ENCODE results near the gene HSPB7.
"Not testable (repeated sequence)": the region's sequence is repeated elsewhere in the genome, so short reads cannot be mapped to it uniquely, and the experiment has no call there.

HSPB7 gene

DNA sequence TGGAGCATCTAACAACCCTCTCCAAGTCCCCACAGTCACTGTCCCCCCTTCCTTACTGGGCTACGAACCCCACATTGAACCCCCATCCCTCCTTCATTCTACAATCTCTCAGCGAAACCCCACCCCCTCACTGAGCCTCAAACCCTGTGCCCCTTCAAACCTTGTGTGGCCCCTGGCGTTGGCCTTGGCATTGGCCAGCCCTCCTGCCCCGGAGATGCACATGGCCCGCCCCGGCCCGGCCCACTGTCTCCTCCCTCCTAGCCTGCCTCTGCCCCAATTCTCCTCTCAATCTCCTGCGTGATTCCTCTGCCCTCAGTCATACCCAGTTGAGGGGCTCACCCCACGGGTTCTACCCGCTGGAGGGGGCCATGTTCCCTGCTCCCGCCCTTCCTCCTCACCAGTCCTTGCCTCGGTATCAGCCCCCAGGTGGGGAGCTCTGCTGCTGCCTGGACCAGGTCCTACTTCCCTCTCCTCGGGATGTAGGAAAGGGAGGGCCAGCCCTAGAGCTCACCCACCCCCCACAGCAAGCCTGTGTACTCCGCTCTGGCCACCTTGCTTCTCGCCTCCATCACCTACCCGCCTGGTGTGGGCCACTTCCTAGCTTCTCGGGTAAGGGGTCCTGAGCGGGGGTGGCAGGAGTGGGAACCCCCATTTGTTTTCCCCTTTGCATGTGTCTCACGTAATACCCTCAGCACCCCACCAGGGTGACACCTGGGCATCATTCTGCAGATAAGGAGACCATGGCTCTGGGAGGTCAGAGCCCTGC is 10.6 kb upstream of the HSPB7 start:
- CTCF ChIA-PET, result interaction anchor here (0.5 to 0.6 kb wide), 2 partner anchors 14 to 1041 kb away, joined by 3 to 4 read pairs; no protein-coding TSS in a partner anchor
- no peak for DNase-seq (ENCODE audit: low spot score)
- H3K27ac ChIP-seq, result no peak overlapping the region
- TF ChIP-seq, protein P1, sequence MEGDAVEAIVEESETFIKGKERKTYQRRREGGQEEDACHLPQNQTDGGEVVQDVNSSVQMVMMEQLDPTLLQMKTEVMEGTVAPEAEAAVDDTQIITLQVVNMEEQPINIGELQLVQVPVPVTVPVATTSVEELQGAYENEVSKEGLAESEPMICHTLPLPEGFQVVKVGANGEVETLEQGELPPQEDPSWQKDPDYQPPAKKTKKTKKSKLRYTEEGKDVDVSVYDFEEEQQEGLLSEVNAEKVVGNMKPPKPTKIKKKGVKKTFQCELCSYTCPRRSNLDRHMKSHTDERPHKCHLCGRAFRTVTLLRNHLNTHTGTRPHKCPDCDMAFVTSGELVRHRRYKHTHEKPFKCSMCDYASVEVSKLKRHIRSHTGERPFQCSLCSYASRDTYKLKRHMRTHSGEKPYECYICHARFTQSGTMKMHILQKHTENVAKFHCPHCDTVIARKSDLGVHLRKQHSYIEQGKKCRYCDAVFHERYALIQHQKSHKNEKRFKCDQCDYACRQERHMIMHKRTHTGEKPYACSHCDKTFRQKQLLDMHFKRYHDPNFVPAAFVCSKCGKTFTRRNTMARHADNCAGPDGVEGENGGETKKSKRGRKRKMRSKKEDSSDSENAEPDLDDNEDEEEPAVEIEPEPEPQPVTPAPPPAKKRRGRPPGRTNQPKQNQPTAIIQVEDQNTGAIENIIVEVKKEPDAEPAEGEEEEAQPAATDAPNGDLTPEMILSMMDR (conservative IDR thresholded peaks at IDR 0.05; ENCODE audit: low read depth), result no peak
- POLR2A ChIA-PET (ENCODE audit: low non-redundant PET), result no interaction called here

DNA sequence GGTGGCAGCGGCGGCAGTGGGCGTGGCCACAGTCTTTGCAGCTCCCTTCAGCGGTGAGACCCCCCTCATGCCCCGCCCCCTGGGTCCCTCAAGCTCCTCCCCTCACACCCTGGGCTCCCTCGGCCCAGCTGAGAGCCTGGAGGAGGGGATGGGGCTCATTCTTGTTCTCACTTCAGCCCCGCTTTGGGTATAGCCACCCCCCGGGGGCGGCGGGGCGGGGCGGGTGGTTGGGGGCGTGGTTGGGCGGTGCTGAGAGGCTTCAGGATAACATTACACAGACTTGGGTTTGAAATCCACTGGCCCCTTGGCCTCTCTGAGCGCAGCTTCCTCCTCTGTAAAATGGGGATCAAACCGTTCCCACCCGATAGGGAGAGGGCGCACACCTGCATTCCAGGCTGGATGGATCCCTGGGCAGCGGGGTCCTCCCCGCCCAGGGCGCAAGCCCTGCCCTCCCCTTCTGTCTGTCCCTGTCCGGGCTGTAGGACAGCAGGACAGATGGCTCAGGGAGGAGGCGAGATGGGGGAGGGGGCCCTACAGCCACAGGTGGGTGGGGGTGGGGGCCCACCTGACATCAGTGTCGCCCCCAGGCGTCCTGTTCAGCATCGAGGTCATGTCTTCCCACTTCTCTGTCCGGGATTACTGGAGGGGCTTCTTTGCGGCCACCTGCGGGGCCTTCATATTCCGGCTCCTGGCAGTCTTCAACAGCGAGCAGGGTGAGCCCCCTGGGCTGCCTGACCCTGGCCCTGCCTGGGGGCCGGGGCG is 9.1 kb upstream of the HSPB7 start:
- POLR2A ChIA-PET (ENCODE audit: low non-redundant PET), result no interaction called here
- TF ChIP-seq, protein P1 (conservative IDR thresholded peaks at IDR 0.05; ENCODE audit: low read depth), result no peak
- H3K27ac ChIP-seq, result no peak overlapping the region
- CTCF ChIA-PET, result no interaction called here
- no peak for DNase-seq (ENCODE audit: low spot score)

DNA sequence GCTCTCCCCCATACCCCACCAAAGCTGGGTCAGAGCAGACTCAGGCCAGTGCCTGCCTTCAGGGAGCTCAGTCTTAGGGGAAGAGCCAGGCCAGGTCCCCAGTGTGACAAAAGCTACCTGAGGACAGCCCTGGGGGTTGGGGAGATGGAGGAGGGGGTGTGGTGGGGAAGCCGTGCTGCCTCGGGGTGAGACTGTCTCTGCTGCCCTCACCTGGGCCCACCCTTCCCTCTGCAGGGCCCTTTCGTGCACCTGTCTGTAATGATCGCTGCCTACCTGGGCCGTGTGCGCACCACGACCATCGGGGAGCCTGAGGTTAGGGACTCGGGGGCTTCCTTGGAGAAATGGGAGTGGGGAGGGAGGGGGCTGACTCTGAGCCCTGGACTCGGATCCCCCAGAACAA is 8.5 kb upstream of the HSPB7 start:
- POLR2A ChIA-PET (ENCODE audit: low non-redundant PET); H3K27ac ChIP-seq; DNase-seq (ENCODE audit: low spot score); CTCF ChIA-PET: not testable (repeated sequence)

DNA sequence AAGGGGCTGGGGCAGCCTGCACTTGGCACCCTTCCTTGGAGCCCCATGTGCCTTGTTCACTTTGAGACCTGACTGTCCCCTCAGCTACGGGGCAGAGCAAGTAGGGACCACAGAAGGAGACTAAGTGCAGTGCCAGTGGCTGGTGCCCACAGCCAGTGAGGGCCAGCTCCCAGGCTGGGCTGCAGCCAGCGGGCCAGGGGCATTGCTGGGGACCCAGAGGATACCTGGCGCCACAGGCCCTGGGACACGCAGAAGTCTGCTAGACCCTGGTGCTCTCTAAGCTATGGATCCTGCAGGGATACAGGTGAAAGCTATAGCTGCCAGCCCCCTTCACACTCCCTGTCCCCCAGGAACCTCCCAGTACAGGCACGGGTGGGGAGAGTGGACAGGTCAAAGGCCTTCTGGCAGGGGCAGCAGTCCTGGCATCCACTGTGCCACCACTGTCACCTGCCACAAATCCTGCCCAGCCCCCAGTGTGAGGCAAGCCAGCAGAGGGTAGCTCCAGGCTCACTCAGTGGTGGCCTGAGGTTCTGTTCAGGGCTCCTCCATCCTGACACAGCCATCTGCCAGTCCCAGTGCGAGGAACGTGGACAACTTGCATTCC is 5.3 kb upstream of the HSPB7 start:
- TF ChIP-seq, protein P1 (conservative IDR thresholded peaks at IDR 0.05; ENCODE audit: low read depth), result no peak

DNA sequence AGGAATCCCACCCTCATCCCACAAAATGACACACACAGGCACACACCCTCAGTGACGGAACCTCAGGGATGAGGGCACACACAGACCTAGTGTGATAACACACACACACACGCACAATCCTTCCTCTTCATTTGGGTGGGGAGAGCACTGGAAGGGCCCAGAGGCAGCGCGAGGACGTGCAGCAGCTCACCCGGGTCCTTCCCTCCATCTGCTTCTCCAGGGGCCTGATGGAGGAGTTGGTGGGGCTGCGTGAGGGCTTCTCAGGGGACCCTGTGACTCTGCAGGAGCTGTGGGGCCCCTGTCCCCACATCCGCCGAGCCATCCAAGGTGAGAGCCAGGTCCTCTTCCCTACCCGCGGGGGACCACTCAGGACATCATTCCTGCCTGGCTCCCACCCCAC is 4.5 kb upstream of the HSPB7 start:
- ChIA-PET POLR2A (ENCODE audit: low non-redundant PET) (no interaction called here), CTCF (interaction anchor here (0.7 kb wide), 1 partner anchor 34 kb away, joined by 3 read pairs; no protein-coding TSS in a partner anchor)
- TF ChIP-seq, protein P1 (conservative IDR thresholded peaks at IDR 0.05; ENCODE audit: low read depth), result no peak
- DNase-seq (ENCODE audit: low spot score), result no peak
- no peak overlapping the region for H3K27ac ChIP-seq

More for the DNA sequence above, 5.3 kb upstream of the HSPB7 start:
- ChIA-PET POLR2A (ENCODE audit: low non-redundant PET) (no interaction called here), CTCF (interaction anchor here (0.7 kb wide), 1 partner anchor 33 kb away, joined by 3 read pairs; no protein-coding TSS in a partner anchor)
- DNase-seq (ENCODE audit: low spot score), result no peak
- H3K27ac ChIP-seq, result no peak overlapping the region

DNA sequence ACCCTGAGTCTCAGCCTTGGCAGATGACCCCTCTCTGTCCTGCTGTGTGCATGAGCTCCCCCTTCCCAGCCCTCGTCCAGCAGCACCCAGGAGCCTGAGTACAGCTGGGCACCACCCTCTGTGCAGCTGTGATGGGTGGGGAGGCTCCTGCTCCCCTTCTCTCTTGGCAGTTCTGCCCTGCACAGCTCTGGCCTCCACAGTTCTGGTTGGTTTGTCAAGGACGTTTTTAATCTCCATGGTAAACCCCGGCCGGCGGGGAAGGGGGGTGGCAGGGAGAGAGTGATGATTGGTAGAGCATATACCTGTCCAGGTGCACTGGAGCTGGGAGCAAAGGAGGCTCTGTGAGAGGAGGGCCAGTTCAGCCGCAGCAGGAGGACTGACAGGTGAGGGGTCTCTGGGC is 3.8 kb upstream of the HSPB7 start, which contains the start of gene CLCNKA:
Gene CLCNKA (plus strand): TSS at position 356 of the 400 bp plus-strand sequence. CDS start 584 bp downstream, outside the sequence.
- H3K27ac ChIP-seq, result no peak within 1 kb of the TSS
- POLR2A ChIA-PET (ENCODE audit: low non-redundant PET), result no interaction called here
- CTCF ChIA-PET, result no interaction called here
- TF ChIP-seq, protein P1 (conservative IDR thresholded peaks at IDR 0.05; ENCODE audit: low read depth), result no peak
- no peak for DNase-seq (ENCODE audit: low spot score)

DNA sequence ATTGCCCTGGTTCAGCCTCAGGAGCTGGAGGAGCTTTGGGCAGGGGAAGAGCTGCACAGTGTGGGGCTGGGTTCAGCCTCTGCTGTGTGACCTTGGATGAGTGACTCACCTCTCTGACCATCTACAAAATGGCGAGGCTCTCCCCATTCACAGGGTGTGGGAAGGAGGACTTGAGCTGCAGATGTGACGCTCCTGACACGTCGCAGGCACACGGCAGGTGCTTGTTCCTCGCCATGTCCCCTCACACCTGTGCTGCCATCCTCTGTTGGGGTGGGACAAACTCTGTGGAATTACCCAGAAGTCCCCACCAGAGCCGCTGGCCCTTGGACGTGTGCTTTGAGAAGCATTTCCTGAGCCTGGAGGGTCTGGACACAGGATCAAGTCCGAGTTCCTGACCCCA is 3.0 kb upstream of the HSPB7 start:
- DNase-seq (ENCODE audit: low spot score); CTCF ChIA-PET; H3K27ac ChIP-seq; POLR2A ChIA-PET (ENCODE audit: low non-redundant PET): not testable (repeated sequence)

Data from RWPE1 (cell line).